ENCODE results near the gene LIMS2. TPM values are rescaled to one million over a fixed set of nuclear protein-coding genes. Genes with fewer than 3 reads are reported as not detected.

LIMS2 gene
- total and polyA plus RNA-seq, 2 donors (not counting 3 experiments of a cell fraction or from before 2014, with no cell fraction given), result 48.3 to 55.6 TPM

- ChIA-PET CTCF (interaction anchor here (0.6 to 6.9 kb wide), 7 partner anchors 13 to 264 kb away, joined by 3 to 37 read pairs (median 9); partner anchors contain the start of gene LIMS2), POLR2A (no interaction called here)
- Histone ChIP-seq H3K27ac (ENCODE audit: insufficient read depth, low read depth, low read length) (peak overlapping the region; percentile 62), H3K9me1 (replicated peaks; ENCODE audit: control insufficient read depth, extremely low read depth, insufficient read depth, low read length) (no peaks in the 10 kb centered on the region), H3K4me3 (replicated peaks in 1 of 3; ENCODE audit: insufficient read depth in 1 of 3, low read depth in 1 of 3, low read length in 3 of 3) (no peak overlapping the region), H3K4me2 (ENCODE audit: insufficient read depth, low read length) (no peak overlapping the region), H3K27me3 (ENCODE audit: control insufficient read depth in 2 of 2, insufficient read depth in 2 of 2, low read length in 2 of 2) (no peaks in the 10 kb centered on the region), H3K4me1 (ENCODE audit: control insufficient read depth, extremely low read depth, insufficient read depth, low read length) (peaks cover 55% of the 10 kb centered on the region), H3K9me3 (replicated peaks; ENCODE audit: control insufficient read depth, insufficient read depth, low read length) (no peaks in the 10 kb centered on the region), H3K79me2 (ENCODE audit: control insufficient read depth, insufficient read depth, low read length) (no peaks in the 10 kb centered on the region), H3K9ac (replicated peaks; ENCODE audit: extremely low read depth, insufficient read depth, low read length) (no peak overlapping the region), H3K36me3 (ENCODE audit: control insufficient read depth in 2 of 2, extremely low read depth in 1 of 2, insufficient read depth in 2 of 2, low read length in 2 of 2) (no peaks in the 10 kb centered on the region), H4K20me1 (replicated peaks; ENCODE audit: control insufficient read depth, extremely low read depth, insufficient read depth, low read length) (no peaks in the 10 kb centered on the region), H2AFZ (ENCODE audit: low read depth, low read length) (no peak overlapping the region)
- FAIRE-seq (peak; percentile 64), DNase-seq (ENCODE audit: low read depth, low spot score) (no peak)
- dilution Hi-C loops (cut with MboI; ENCODE audit: extremely low pct_ligation_motif_present, low sequenced_read_pairs) (no loop called here), intact Hi-C loops (cut with micrococcal nuclease) (no loop called here)
- BruUV-seq (replicated peaks), result no TSS peak
- TF ChIP-seq EZH2 (IDR thresholded peaks at IDR 0.05; ENCODE audit: borderline replicate concordance, low read depth, low read length, severe bottlenecking), result no peak
- no peak for TF ChIP-seq POLR2AphosphoS5 (IDR thresholded peaks at IDR 0.05; ENCODE audit: insufficient read depth, low read depth, low read length)
- no peak for TF ChIP-seq GATA2 (IDR thresholded peaks at IDR 0.05; ENCODE audit: insufficient read depth, insufficient read length, low read depth, low read length)
- no peak for TF ChIP-seq JUN (IDR thresholded peaks at IDR 0.05; ENCODE audit: borderline replicate concordance, insufficient read depth, insufficient read length, low read depth)
- TF ChIP-seq CTCF (IDR thresholded peaks at IDR 0.05; ENCODE audit: extremely low read depth in 1 of 2, insufficient read depth in 1 of 2, low read depth in 1 of 2, low read length in 2 of 2), result no peak
- TF ChIP-seq, protein P1, sequence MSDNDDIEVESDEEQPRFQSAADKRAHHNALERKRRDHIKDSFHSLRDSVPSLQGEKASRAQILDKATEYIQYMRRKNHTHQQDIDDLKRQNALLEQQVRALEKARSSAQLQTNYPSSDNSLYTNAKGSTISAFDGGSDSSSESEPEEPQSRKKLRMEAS (IDR thresholded peaks at IDR 0.05; ENCODE audit: insufficient read depth, insufficient read length), result no peak
- TF ChIP-seq POLR2A (IDR thresholded peaks at IDR 0.05; ENCODE audit: low read depth, low read length), result no peak
- TF ChIP-seq FOS (IDR thresholded peaks at IDR 0.05; ENCODE audit: borderline replicate concordance, insufficient read depth, low read length), result no peak
- TF ChIP-seq MYC (IDR thresholded peaks at IDR 0.05; ENCODE audit: low read depth, low read length), result no peak
Measured at GRCh38 chr2:127662937-127663565, 12.3 kb downstream of the LIMS2 start.
